ENCODE data around the gene HCCS. TPM values are rescaled to one million over a fixed set of nuclear protein-coding genes. Genes with fewer than 3 reads are reported as not detected.

The HCCS gene
- total RNA-seq, 4 donors from 2014 or later, result 6.8 to 15.2 (median 11.9) TPM

- no peak overlapping the region for H3K4me3 ChIP-seq
- no peaks in the 10 kb centered on the region for H3K9me3 ChIP-seq
- no peaks in the 10 kb centered on the region for H3K36me3 ChIP-seq
- 48% methylated on average over 10 of the region's 10 CpGs for WGBS
- TF ChIP-seq EP300 (IDR thresholded peaks at IDR 0.05) (no peak), POLR2A (IDR thresholded peaks at IDR 0.05) (no peak), CTCF (IDR thresholded peaks at IDR 0.05) (peak in 1 of 2 donors; percentile 32), POLR2AphosphoS5 (IDR thresholded peaks at IDR 0.05) (no peak)
- H3K4me1 ChIP-seq, result no peaks in the 10 kb centered on the region
- no peak overlapping the region for H3K27ac ChIP-seq
- DNase-seq (ENCODE audit: low spot score in 2 of 2), result no peak
- H3K27me3 ChIP-seq, result no peaks in the 10 kb centered on the region
These were observed 10.7 kb upstream of the HCCS start for GRCh38 chrX:11100281-11101035.

DNA sequence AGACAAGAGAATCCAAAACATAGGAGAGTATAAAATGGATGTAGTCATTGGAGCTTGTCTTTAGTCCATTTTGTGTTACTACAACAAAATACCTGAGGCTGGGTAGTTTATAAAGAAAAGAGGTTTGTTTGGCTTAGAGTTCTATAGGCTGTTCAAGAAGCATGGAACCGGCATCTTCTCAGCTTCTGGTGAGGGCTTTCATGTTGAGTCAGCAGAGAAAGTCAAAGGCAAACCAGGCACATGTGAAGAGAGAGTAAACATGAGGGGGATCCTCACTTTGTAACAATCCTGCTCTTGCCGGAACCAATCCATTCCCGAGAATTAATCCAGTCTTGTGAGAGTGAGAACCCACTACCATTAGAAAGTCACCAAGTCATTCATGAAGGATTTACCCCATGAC is 8.1 kb upstream of the HCCS start:
- DNase-seq (ENCODE audit: low spot score in 2 of 2), result no peak
- no peak overlapping the region for H3K27ac ChIP-seq
- H3K27me3 ChIP-seq, result no peaks in the 10 kb centered on the region
- no peaks in the 10 kb centered on the region for H3K4me1 ChIP-seq
- no peaks in the 10 kb centered on the region for H3K9me3 ChIP-seq
- WGBS, result 89% methylated on average over 3 of the region's 3 CpGs
- H3K4me3 ChIP-seq, result no peak overlapping the region
- no peaks in the 10 kb centered on the region for H3K36me3 ChIP-seq
- no peak for TF ChIP-seq CTCF (IDR thresholded peaks at IDR 0.05)
- no peak for TF ChIP-seq POLR2A (IDR thresholded peaks at IDR 0.05)
- no peak for TF ChIP-seq EP300 (IDR thresholded peaks at IDR 0.05)
- no peak for TF ChIP-seq POLR2AphosphoS5 (IDR thresholded peaks at IDR 0.05)

- TF ChIP-seq POLR2AphosphoS5 (IDR thresholded peaks at IDR 0.05), result no peak
- no peak for TF ChIP-seq EP300 (IDR thresholded peaks at IDR 0.05)
- no peak for TF ChIP-seq POLR2A (IDR thresholded peaks at IDR 0.05)
- TF ChIP-seq CTCF (IDR thresholded peaks at IDR 0.05), result no peak
- Histone ChIP-seq H3K27ac (no peak overlapping the region), H3K4me3 (no peak overlapping the region), H3K9me3 (no peaks in the 10 kb centered on the region), H3K27me3 (no peaks in the 10 kb centered on the region), H3K4me1 (no peaks in the 10 kb centered on the region), H3K36me3 (no peaks in the 10 kb centered on the region)
- 71% methylated on average over 2 of the region's 2 CpGs for WGBS
- no peak for DNase-seq (ENCODE audit: low spot score in 2 of 2)
These were observed 7.4 kb upstream of the HCCS start for GRCh38 chrX:11103751-11104150.

GRCh38 chrX:11105080-11105479 is 6.1 kb upstream of the HCCS start:
- no peak overlapping the region for H3K27ac ChIP-seq
- H3K36me3 ChIP-seq, result no peaks in the 10 kb centered on the region
- DNase-seq (ENCODE audit: low spot score in 2 of 2), result no peak
- H3K4me1 ChIP-seq, result no peaks in the 10 kb centered on the region
- H3K9me3 ChIP-seq, result no peaks in the 10 kb centered on the region
- no peak overlapping the region for H3K4me3 ChIP-seq
- no peak for TF ChIP-seq EP300 (IDR thresholded peaks at IDR 0.05)
- TF ChIP-seq POLR2A (IDR thresholded peaks at IDR 0.05), result no peak
- no peak for TF ChIP-seq POLR2AphosphoS5 (IDR thresholded peaks at IDR 0.05)
- no peak for TF ChIP-seq CTCF (IDR thresholded peaks at IDR 0.05)
- WGBS, result 75% methylated on average over 4 of the region's 4 CpGs
- H3K27me3 ChIP-seq, result no peaks in the 10 kb centered on the region

GRCh38 chrX:11108253-11108941 is 2.7 kb upstream of the HCCS start:
- Histone ChIP-seq H3K4me1 (peaks cover 14% of the 10 kb centered on the region), H3K27ac (no peak overlapping the region), H3K36me3 (no peaks in the 10 kb centered on the region), H3K9me3 (no peaks in the 10 kb centered on the region), H3K4me3 (no peak overlapping the region), H3K27me3 (no peaks in the 10 kb centered on the region)
- 89% methylated on average over 4 of the region's 4 CpGs for WGBS
- TF ChIP-seq POLR2AphosphoS5 (IDR thresholded peaks at IDR 0.05) (no peak), EP300 (IDR thresholded peaks at IDR 0.05) (no peak), CTCF (IDR thresholded peaks at IDR 0.05) (no peak), POLR2A (IDR thresholded peaks at IDR 0.05) (no peak)
- DNase-seq (ENCODE audit: low spot score in 2 of 2), result no peak
